Measurements from ENCODE around the gene HK3. TPM values are rescaled to one million over a fixed set of nuclear protein-coding genes. Genes with fewer than 3 reads are reported as not detected.

Gene HK3
- total RNA-seq, 1 donor from 2014 or later: 4.4 TPM

GRCh38 chr5:176847148-176847547 lies 52.0 kb downstream of the HK3 start:
- Histone ChIP-seq H3K27ac (no peak overlapping the region), H3K4me1 (no peaks in the 10 kb centered on the region), H3K9me3 (no peaks in the 10 kb centered on the region), H3K27me3 (no peaks in the 10 kb centered on the region), H3K4me3 (no peak overlapping the region), H3K36me3 (no peaks in the 10 kb centered on the region)
- intact Hi-C loops (cut with DNase I): no loop called here
- DNase-seq (ENCODE audit: low spot score in 2 of 2): no peak
- no peak for TF ChIP-seq CTCF (IDR thresholded peaks at IDR 0.05)

- Histone ChIP-seq H3K36me3 (no peaks in the 10 kb centered on the region), H3K27me3 (no peaks in the 10 kb centered on the region), H3K4me3 (no peak overlapping the region), H3K9me3 (no peaks in the 10 kb centered on the region), H3K27ac (no peak overlapping the region), H3K4me1 (no peaks in the 10 kb centered on the region)
- DNase-seq (ENCODE audit: low spot score in 2 of 2): no peak
- intact Hi-C loops (cut with DNase I): no loop called here
- TF ChIP-seq CTCF (IDR thresholded peaks at IDR 0.05): no peak
These were observed 52.6 kb downstream of the HK3 start for GRCh38 chr5:176846335-176847140.

- Histone ChIP-seq H3K27ac (no peak overlapping the region), H3K27me3 (no peaks in the 10 kb centered on the region)
These were observed 53.8 kb downstream of the HK3 start for GRCh38 chr5:176845392-176845713.

GRCh38 chr5:176844706-176845391 lies 54.3 kb downstream of the HK3 start:
- H3K4me1 ChIP-seq: no peaks in the 10 kb centered on the region

More at GRCh38 chr5:176845392-176845713, 53.8 kb downstream of the HK3 start:
- no peak overlapping the region for H3K4me3 ChIP-seq
- DNase-seq (ENCODE audit: low spot score in 2 of 2): no peak
- TF ChIP-seq CTCF (IDR thresholded peaks at IDR 0.05): no peak
- no peaks in the 10 kb centered on the region for H3K4me1 ChIP-seq
- H3K9me3 ChIP-seq: no peaks in the 10 kb centered on the region
- intact Hi-C loops (cut with DNase I): no loop called here
- H3K36me3 ChIP-seq: no peaks in the 10 kb centered on the region

GRCh38 chr5:176844281-176844680 lies 54.9 kb downstream of the HK3 start:
- Histone ChIP-seq H3K27ac (no peak overlapping the region), H3K27me3 (no peaks in the 10 kb centered on the region), H3K36me3 (no peaks in the 10 kb centered on the region), H3K4me3 (no peak overlapping the region), H3K9me3 (no peaks in the 10 kb centered on the region), H3K4me1 (no peaks in the 10 kb centered on the region)
- intact Hi-C loops (cut with DNase I): no loop called here
- TF ChIP-seq CTCF (IDR thresholded peaks at IDR 0.05): no peak
- DNase-seq (ENCODE audit: low spot score in 2 of 2): no peak

More at GRCh38 chr5:176844706-176845391, 54.3 kb downstream of the HK3 start:
- H3K27me3 ChIP-seq: no peaks in the 10 kb centered on the region
- intact Hi-C loops (cut with DNase I): no loop called here
- no peak for TF ChIP-seq CTCF (IDR thresholded peaks at IDR 0.05)
- no peaks in the 10 kb centered on the region for H3K9me3 ChIP-seq
- no peak overlapping the region for H3K4me3 ChIP-seq
- DNase-seq (ENCODE audit: low spot score in 2 of 2): no peak
- H3K27ac ChIP-seq: no peak overlapping the region
- H3K36me3 ChIP-seq: no peaks in the 10 kb centered on the region
